Ishikawa (cell line): ENCODE results near the gene SEL1L.

Experiments used
- EGR1 ChIP-seq: IDR thresholded peaks from 2 replicates; pipeline ENCODE4 v1.6.1; 2012
- TAF1 ChIP-seq: IDR thresholded peaks from 2 replicates; pipeline ENCODE4 v1.6.1; 2012; ENCODE audit warnings: low read depth, mild to moderate bottlenecking
- YY1 ChIP-seq: IDR thresholded peaks from 2 replicates; pipeline ENCODE4 v1.6.1; 2012; ENCODE audit warnings: low read depth
- ZBTB7A ChIP-seq: IDR thresholded peaks from 2 replicates; pipeline ENCODE4 v1.6.1; 2012; ENCODE audit warnings: low read depth

DNA sequence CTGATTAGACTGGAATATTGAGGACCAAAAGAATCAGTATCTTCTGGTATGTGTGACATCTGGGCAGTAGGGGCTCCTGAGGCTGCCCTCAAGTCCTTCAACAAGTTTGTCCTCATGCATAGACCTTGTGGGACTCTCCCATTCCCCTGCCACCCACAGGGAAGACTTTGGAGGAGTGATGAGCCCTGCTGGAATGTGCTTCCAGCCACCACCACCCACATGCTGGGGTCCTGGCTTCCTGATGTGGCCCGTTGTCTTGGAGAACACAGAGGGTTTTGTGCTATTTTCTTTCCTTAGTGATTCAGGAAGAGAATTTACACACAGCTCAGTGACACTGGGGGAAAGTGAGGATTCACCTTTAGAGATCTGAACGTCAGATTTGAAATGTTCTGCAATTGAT is 29.2 kb upstream of the SEL1L start:
- TF ChIP-seq EGR1 (no peak), YY1 (no peak), ZBTB7A (no peak), TAF1 (no peak)
